ENCODE results near the gene EIF4A3. TPM values are rescaled to one million over a fixed set of nuclear protein-coding genes. Genes with fewer than 3 reads are reported as not detected.
"Not testable (repeated sequence)": the region's sequence is repeated elsewhere in the genome, so short reads cannot be mapped to it uniquely, and the experiment has no call there.

The EIF4A3 gene
- polyA plus RNA-seq, 1 donor (not counting 4 experiments of a cell fraction or from before 2014, with no cell fraction given): 143 TPM

DNA sequence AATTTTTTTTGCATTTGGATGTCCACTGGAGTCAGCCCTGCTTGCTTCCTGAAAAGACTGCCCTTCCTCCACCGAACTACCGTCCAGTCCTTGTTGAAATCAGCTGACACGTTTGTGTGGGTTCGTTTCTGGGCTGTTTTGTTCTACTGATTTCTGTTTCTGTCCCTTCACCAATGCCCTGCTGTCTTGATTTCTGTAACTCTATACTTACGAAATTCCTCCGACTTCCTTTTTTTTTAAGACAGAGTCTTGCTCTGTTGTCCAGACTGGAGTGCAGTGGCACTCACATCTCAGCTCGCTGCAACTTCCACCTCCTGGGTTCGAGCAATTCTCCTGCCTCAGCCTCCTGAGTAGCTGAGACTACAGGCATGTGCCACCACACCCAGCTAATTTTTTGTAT is 54.0 kb downstream of the EIF4A3 start:
- Histone ChIP-seq H2AFZ (ENCODE audit: control insufficient read depth, low read length) (no peak overlapping the region), H3K36me3 (ENCODE audit: control insufficient read depth in 2 of 2, extremely low read depth in 1 of 2, insufficient read depth in 2 of 2, low read length in 2 of 2) (no peaks in the 10 kb centered on the region), H3K4me2 (ENCODE audit: control insufficient read depth, extremely low read depth, insufficient read depth, low read depth, low read length) (no peak overlapping the region), H3K9me3 (ENCODE audit: control insufficient read depth, low read depth, low read length) (no peaks in the 10 kb centered on the region), H3K9ac (ENCODE audit: control insufficient read depth, extremely low read depth, insufficient read depth, low read length) (no peak overlapping the region), H3K79me2 (ENCODE audit: control insufficient read depth, insufficient read depth, low read length) (no peaks in the 10 kb centered on the region), H3K27ac (ENCODE audit: control insufficient read depth, insufficient read depth, low read length) (no peak overlapping the region), H4K20me1 (ENCODE audit: control insufficient read depth, extremely low read depth, insufficient read depth, low read length) (no peaks in the 10 kb centered on the region), H3K27me3 (ENCODE audit: control insufficient read depth, extremely low read depth, insufficient read depth, low read length) (no peaks in the 10 kb centered on the region), H3K9me1 (ENCODE audit: control insufficient read depth, extremely low read depth, insufficient read depth, low read length) (no peaks in the 10 kb centered on the region), H3K4me1 (ENCODE audit: control insufficient read depth, extremely low read depth, insufficient read depth, low read length) (no peaks in the 10 kb centered on the region), H3K4me3 (ENCODE audit: control insufficient read depth in 2 of 3, extremely low read depth in 1 of 3, insufficient read depth in 2 of 3, low read depth in 1 of 3, low read length in 3 of 3) (no peak overlapping the region)
- dilution Hi-C loops (cut with MboI; ENCODE audit: extremely low pct_ligation_motif_present, low sequenced_read_pairs): no loop called here
- no peak for DNase-seq (ENCODE audit: low read depth, low spot score)
- FAIRE-seq: no peak
- no peak for TF ChIP-seq EZH2 (IDR thresholded peaks at IDR 0.05; ENCODE audit: low read length)
- TF ChIP-seq, protein P1, sequence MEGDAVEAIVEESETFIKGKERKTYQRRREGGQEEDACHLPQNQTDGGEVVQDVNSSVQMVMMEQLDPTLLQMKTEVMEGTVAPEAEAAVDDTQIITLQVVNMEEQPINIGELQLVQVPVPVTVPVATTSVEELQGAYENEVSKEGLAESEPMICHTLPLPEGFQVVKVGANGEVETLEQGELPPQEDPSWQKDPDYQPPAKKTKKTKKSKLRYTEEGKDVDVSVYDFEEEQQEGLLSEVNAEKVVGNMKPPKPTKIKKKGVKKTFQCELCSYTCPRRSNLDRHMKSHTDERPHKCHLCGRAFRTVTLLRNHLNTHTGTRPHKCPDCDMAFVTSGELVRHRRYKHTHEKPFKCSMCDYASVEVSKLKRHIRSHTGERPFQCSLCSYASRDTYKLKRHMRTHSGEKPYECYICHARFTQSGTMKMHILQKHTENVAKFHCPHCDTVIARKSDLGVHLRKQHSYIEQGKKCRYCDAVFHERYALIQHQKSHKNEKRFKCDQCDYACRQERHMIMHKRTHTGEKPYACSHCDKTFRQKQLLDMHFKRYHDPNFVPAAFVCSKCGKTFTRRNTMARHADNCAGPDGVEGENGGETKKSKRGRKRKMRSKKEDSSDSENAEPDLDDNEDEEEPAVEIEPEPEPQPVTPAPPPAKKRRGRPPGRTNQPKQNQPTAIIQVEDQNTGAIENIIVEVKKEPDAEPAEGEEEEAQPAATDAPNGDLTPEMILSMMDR (optimal IDR thresholded peaks at IDR 0.05 in 1 of 3, IDR thresholded peaks at IDR 0.05 in 1 of 3, conservative IDR thresholded peaks at IDR 0.05 in 1 of 3; ENCODE audit: extremely low read depth in 1 of 3, insufficient read depth in 2 of 3, low read length in 3 of 3): no peak

DNA sequence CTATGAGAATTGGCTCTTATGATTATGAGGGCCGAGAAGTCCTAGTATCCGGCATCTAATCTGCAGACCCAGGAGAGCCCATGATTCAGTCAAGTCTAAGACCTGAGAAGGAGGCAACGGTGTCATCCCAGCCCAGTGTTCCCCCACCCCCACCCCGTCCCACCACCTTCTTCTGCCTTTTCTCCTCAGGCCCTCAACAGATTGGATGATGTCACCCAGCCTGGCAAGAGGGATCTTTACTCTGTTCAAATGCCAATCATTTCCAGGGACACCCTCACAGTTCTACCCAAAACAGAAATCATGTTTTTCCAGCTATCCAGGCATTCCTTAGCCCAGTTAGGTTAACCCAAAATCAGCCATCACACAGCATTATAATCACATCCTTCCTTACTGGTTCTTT is 55.6 kb downstream of the EIF4A3 start:
- dilution Hi-C loops (cut with MboI; ENCODE audit: extremely low pct_ligation_motif_present, low sequenced_read_pairs): no loop called here
- FAIRE-seq (no peak), DNase-seq (ENCODE audit: low read depth, low spot score) (no peak)
- Histone ChIP-seq H3K36me3 (ENCODE audit: control insufficient read depth in 2 of 2, extremely low read depth in 1 of 2, insufficient read depth in 2 of 2, low read length in 2 of 2) (no peaks in the 10 kb centered on the region), H3K79me2 (ENCODE audit: control insufficient read depth, insufficient read depth, low read length) (no peaks in the 10 kb centered on the region), H3K27me3 (ENCODE audit: control insufficient read depth, extremely low read depth, insufficient read depth, low read length) (no peaks in the 10 kb centered on the region), H3K9me1 (ENCODE audit: control insufficient read depth, extremely low read depth, insufficient read depth, low read length) (no peaks in the 10 kb centered on the region), H3K4me2 (ENCODE audit: control insufficient read depth, extremely low read depth, insufficient read depth, low read depth, low read length) (no peak overlapping the region), H3K27ac (ENCODE audit: control insufficient read depth, insufficient read depth, low read length) (no peak overlapping the region), H3K4me3 (ENCODE audit: control insufficient read depth in 2 of 3, extremely low read depth in 1 of 3, insufficient read depth in 2 of 3, low read depth in 1 of 3, low read length in 3 of 3) (no peak overlapping the region), H3K9ac (ENCODE audit: control insufficient read depth, extremely low read depth, insufficient read depth, low read length) (no peak overlapping the region), H2AFZ (ENCODE audit: control insufficient read depth, low read length) (no peak overlapping the region), H4K20me1 (ENCODE audit: control insufficient read depth, extremely low read depth, insufficient read depth, low read length) (no peaks in the 10 kb centered on the region), H3K9me3 (ENCODE audit: control insufficient read depth, low read depth, low read length) (no peaks in the 10 kb centered on the region), H3K4me1 (ENCODE audit: control insufficient read depth, extremely low read depth, insufficient read depth, low read length) (no peaks in the 10 kb centered on the region)
- no peak for TF ChIP-seq EZH2 (IDR thresholded peaks at IDR 0.05; ENCODE audit: low read length)
- TF ChIP-seq, protein P1 (optimal IDR thresholded peaks at IDR 0.05 in 1 of 3, IDR thresholded peaks at IDR 0.05 in 1 of 3, conservative IDR thresholded peaks at IDR 0.05 in 1 of 3; ENCODE audit: extremely low read depth in 1 of 3, insufficient read depth in 2 of 3, low read length in 3 of 3): no peak

DNA sequence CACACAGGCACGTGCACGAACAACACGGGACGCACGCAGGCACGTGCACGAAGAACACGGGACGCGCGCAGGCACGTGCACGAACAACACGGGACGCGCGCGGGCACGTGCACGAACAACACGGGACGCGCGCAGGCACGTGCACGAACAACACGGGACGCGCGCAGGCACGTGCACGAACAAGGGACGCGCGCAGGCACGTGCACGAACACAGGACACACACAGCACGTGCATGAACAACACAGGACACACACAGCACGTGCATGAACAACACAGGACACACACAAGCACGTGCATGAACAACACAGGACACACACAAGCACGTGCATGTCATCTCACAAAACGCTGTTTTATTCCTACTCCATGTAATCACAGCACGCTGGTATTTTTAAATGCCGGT is 56.8 kb downstream of the EIF4A3 start:
- H3K27ac ChIP-seq (ENCODE audit: control insufficient read depth, insufficient read depth, low read length); dilution Hi-C loops (cut with MboI; ENCODE audit: extremely low pct_ligation_motif_present, low sequenced_read_pairs); DNase-seq (ENCODE audit: low read depth, low spot score); H3K9ac ChIP-seq (ENCODE audit: control insufficient read depth, extremely low read depth, insufficient read depth, low read length); H3K27me3 ChIP-seq (ENCODE audit: control insufficient read depth, extremely low read depth, insufficient read depth, low read length); H3K9me3 ChIP-seq (ENCODE audit: control insufficient read depth, low read depth, low read length); H3K79me2 ChIP-seq (ENCODE audit: control insufficient read depth, insufficient read depth, low read length); H2AFZ ChIP-seq (ENCODE audit: control insufficient read depth, low read length); H3K4me1 ChIP-seq (ENCODE audit: control insufficient read depth, extremely low read depth, insufficient read depth, low read length); H3K36me3 ChIP-seq (ENCODE audit: control insufficient read depth in 2 of 2, extremely low read depth in 1 of 2, insufficient read depth in 2 of 2, low read length in 2 of 2); H3K4me3 ChIP-seq (ENCODE audit: control insufficient read depth in 2 of 3, extremely low read depth in 1 of 3, insufficient read depth in 2 of 3, low read depth in 1 of 3, low read length in 3 of 3); H3K9me1 ChIP-seq (ENCODE audit: control insufficient read depth, extremely low read depth, insufficient read depth, low read length); H4K20me1 ChIP-seq (ENCODE audit: control insufficient read depth, extremely low read depth, insufficient read depth, low read length); H3K4me2 ChIP-seq (ENCODE audit: control insufficient read depth, extremely low read depth, insufficient read depth, low read depth, low read length); FAIRE-seq: not testable (repeated sequence)

Measured in keratinocyte (primary cell).